GM12875 (cell line): ENCODE measurements around the gene MTCL1.

Experiments
- H3K4me3 ChIP-seq: one replicate; pipeline ENCODE4 v1.5.1; 2011; ENCODE audit warnings: low read depth, low read length, control low read depth
- TF ChIP-seq, protein P1 (sequence below): IDR thresholded peaks from 2 replicates; pipeline ENCODE4 v1.5.1; 2011; ENCODE audit warnings: low read depth, mild to moderate bottlenecking, control low read depth, inconsistent platforms, low read length, moderate library complexity, borderline replicate concordance; ENCODE audit not compliant: insufficient read depth

Gene MTCL1

DNA sequence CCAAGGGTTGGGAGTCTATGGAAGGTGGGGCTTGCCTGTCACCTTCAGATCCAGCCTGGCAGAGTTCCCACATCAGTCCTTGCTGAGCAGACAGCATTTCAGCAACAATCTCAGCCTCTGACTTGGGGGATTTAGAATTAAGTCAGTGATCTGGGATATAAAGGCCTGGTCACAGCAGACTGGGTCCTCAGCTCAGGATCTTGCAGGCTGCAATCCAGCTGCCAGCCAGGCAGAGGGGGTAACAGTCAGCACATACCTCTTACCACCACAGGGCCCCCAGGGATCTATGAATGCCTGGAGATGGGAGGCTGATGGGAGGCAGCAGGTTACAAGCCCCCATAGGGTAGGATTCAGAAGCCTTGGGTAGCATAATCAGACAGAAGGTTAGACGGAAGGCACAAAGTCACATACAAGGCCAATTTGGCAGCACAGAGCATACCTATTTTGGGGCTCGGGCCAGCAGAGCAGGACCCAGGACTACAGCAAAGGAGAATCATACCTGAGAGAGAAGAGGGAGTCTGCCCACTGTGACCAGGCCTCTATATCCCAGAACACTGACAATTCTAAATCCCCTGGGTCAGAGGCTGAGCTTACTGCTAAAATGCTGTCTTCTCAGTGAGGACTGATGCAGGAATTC lies 163.5 kb downstream of the MTCL1 start:
- TF ChIP-seq, protein P1, sequence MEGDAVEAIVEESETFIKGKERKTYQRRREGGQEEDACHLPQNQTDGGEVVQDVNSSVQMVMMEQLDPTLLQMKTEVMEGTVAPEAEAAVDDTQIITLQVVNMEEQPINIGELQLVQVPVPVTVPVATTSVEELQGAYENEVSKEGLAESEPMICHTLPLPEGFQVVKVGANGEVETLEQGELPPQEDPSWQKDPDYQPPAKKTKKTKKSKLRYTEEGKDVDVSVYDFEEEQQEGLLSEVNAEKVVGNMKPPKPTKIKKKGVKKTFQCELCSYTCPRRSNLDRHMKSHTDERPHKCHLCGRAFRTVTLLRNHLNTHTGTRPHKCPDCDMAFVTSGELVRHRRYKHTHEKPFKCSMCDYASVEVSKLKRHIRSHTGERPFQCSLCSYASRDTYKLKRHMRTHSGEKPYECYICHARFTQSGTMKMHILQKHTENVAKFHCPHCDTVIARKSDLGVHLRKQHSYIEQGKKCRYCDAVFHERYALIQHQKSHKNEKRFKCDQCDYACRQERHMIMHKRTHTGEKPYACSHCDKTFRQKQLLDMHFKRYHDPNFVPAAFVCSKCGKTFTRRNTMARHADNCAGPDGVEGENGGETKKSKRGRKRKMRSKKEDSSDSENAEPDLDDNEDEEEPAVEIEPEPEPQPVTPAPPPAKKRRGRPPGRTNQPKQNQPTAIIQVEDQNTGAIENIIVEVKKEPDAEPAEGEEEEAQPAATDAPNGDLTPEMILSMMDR, result no peak

DNA sequence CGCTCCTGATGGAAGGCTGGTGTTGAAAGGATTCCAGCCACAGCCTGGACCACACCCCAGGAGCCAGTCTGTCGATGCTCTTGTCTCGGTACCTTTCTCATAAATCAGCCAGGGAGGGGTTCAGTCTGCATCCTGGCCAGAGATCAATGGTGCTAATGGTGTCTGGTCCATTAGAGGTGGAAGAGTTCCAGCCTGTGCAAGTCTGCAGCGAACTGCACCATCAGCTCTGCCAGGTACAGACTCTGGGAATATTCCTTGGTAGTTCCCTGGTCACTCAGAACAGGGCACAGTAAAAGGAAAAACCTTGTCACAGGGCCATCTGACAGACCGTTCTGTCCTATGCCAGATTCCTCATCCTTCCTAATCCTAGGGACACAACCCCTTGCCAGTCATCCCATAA lies 164.3 kb downstream of the MTCL1 start:
- TF ChIP-seq, protein P1, result no peak
- no peak overlapping the region for H3K4me3 ChIP-seq

More for the DNA sequence above, 163.5 kb downstream of the MTCL1 start:
- H3K4me3 ChIP-seq, result no peak overlapping the region

DNA sequence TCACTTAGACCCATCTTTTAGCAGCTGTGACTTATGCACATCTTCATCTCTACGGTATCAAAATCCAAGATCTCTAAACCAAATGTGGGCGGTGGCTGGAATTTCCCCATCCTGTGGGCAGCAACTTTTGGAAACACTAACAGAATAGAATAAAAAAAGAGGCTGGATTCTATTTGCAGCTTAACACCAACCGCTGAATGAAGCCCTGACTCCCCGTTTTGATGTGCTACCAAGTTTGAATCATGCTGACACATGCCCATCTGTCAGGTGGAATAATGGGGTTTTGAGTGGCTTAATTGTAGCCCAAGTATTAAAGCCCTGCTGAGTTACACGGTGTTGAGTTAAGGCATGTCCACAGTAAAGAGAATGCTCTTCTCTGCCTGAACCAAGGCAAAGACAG lies 165.2 kb downstream of the MTCL1 start:
- TF ChIP-seq, protein P1, result no peak
- H3K4me3 ChIP-seq, result no peak overlapping the region

DNA sequence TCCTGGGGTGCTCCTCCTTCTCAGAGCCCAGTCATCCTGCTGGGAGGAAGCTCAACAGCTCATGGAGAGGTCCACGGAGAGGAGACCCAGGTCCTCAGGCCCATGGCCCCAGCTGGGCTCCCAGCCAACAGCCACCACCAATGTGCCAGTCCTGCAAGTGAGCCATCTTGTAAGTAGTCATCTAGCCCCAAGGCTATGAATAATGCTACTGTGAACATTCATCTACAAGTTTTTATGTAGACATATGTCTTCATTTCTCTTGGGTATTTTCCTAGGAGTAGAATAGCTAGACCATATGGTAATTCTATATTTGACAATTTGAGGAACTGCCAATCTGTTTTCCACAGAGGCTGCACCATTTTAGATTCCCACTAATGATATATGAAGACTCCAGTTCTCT lies 166.1 kb downstream of the MTCL1 start:
- TF ChIP-seq, protein P1, result no peak
- no peak overlapping the region for H3K4me3 ChIP-seq

DNA sequence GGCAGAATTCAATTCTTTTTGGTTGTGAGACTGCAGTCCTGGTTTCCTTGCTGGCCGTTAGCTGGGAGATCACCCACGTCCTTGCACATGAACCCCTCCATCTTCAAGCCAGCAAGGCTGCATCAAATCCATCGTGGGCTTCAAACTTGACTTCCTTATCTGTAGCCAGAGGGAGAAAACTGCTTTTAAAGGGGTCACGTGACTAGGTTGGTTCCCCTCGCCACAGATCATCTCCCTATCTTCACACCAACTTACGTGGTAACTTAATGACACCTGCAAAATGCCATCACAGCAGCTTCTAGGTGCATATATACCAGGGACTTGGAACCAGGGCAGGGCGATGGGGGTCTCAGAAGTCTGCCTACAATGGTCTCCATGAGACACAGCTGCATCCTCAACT lies 169.5 kb downstream of the MTCL1 start:
- TF ChIP-seq, protein P1, result no peak

DNA sequence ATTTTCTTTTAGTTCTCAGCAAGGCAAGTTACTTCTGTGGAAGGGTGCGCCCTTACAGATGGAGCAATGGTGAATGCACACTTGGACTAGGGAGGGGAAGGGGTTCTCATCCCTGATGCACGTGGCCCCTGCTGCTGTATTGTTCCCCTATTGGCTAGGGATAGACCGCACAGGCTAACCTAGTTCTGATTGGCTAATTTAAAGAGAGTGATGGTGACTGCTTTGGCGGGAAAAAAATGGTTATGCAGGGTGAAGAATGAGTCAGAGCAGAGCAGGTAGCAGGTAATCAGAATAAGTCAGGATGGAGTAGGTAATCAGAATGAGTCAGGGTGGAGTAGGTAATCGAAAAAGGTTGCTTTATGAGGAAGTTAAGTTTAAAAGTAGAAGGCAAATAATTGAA lies 171.5 kb downstream of the MTCL1 start:
- TF ChIP-seq, protein P1, result no peak
- H3K4me3 ChIP-seq, result no peak overlapping the region

More for the DNA sequence above, 169.5 kb downstream of the MTCL1 start:
- no peak overlapping the region for H3K4me3 ChIP-seq

DNA sequence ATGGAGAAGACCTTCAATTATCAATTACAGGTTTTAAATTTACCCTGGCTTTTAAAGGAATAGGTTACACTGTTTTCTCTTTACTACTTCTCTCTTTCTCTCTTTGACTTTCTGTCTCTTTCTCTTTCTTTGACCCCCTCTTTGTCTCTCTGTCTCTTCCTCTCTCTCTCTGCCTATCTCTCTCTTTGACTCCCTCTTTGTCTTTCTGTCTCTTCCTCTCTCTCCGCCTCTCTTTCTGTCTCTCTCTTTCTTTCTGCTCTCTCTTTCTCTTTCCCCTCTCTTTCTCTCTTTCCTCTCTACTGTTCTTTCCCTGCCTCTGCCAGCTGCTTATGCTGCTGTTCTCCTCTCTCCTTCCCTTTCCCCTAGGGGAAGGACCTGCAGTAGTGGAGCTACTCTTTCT lies 175.7 kb downstream of the MTCL1 start:
- TF ChIP-seq, protein P1, result no peak

More for the DNA sequence above, 175.7 kb downstream of the MTCL1 start:
- no peak overlapping the region for H3K4me3 ChIP-seq
